Keratinocyte (primary cell): Measurements from ENCODE around the gene STX8. TPM values are rescaled to one million over a fixed set of nuclear protein-coding genes. Genes with fewer than 3 reads are reported as not detected.

Source experiments
- DNase-seq: peaks from one replicate; pipeline ENCODE4 v3.0.0-alpha.2; 2011; ENCODE audit warnings: low read depth, missing footprints, low spot score
- FAIRE-seq: peaks from 2 replicates; lab custom pipeline; 2011; peaks lifted over from hg19 to GRCh38; lab: Jason Lieb, UNC
- H2AFZ ChIP-seq: 2 replicates; pipeline ENCODE4 v1.6.0; 2012; ENCODE audit warnings: low read length, control low read depth, inconsistent platforms; ENCODE audit not compliant: control insufficient read depth
- H3K27ac ChIP-seq: 2 replicates; pipeline ENCODE4 v1.5.1; 2011; ENCODE audit warnings: low read length; ENCODE audit not compliant: control insufficient read depth, insufficient read depth
- H3K27me3 ChIP-seq: 3 replicates; pipeline ENCODE4 v1.6.0; 2011; ENCODE audit warnings: low read length; ENCODE audit not compliant: control insufficient read depth, insufficient read depth; ENCODE audit errors: extremely low read depth
- H3K36me3 ChIP-seq, 2 experiments: 2 replicates in 1 of 2; 3 replicates in 1 of 2; pipeline ENCODE4 v1.5.1; 2011; ENCODE audit warnings: low read length in 2 of 2, mild to moderate bottlenecking in 1 of 2; ENCODE audit not compliant: control insufficient read depth in 2 of 2, insufficient read depth in 2 of 2; ENCODE audit errors: extremely low read depth in 1 of 2
- H3K4me1 ChIP-seq: 3 replicates; pipeline ENCODE4 v1.5.1; 2011; ENCODE audit warnings: low read length; ENCODE audit not compliant: control insufficient read depth, insufficient read depth; ENCODE audit errors: extremely low read depth
- H3K4me2 ChIP-seq: 3 replicates; pipeline ENCODE4 v1.6.0; 2011; ENCODE audit warnings: low read depth, low read length; ENCODE audit not compliant: control insufficient read depth, insufficient read depth; ENCODE audit errors: extremely low read depth
- H3K4me3 ChIP-seq, 3 experiments: fragments of 200-600 bp in 1 of 3; sonication (generic) in 1 of 3; 2 replicates in 2 of 3; 3 replicates in 1 of 3; pipeline ENCODE4 v1.5.1; 2011 to 2016; ENCODE audit warnings: low read length in 3 of 3, mild to moderate bottlenecking in 3 of 3, control low read depth in 2 of 3, inconsistent platforms in 1 of 3, low read depth in 1 of 3, mixed read lengths in 1 of 3, mixed run types in 1 of 3, moderate library complexity in 1 of 3; ENCODE audit not compliant: control insufficient read depth in 2 of 3, insufficient read depth in 2 of 3; ENCODE audit errors: extremely low read depth in 1 of 3
- H3K79me2 ChIP-seq: 2 replicates; pipeline ENCODE4 v1.6.0; 2012; ENCODE audit warnings: low read length; ENCODE audit not compliant: control insufficient read depth, insufficient read depth
- H3K9ac ChIP-seq: 3 replicates; pipeline ENCODE4 v1.6.0; 2011; ENCODE audit warnings: low read length; ENCODE audit not compliant: control insufficient read depth, insufficient read depth; ENCODE audit errors: extremely low read depth
- H3K9me1 ChIP-seq: 3 replicates; pipeline ENCODE4 v1.6.0; 2011; ENCODE audit warnings: low read length; ENCODE audit not compliant: control insufficient read depth, insufficient read depth; ENCODE audit errors: extremely low read depth
- H3K9me3 ChIP-seq: 2 replicates; pipeline ENCODE4 v1.5.1; 2012; ENCODE audit warnings: low read depth, low read length; ENCODE audit not compliant: control insufficient read depth
- H4K20me1 ChIP-seq: 3 replicates; pipeline ENCODE4 v1.6.0; 2011; ENCODE audit warnings: low read length; ENCODE audit not compliant: control insufficient read depth, insufficient read depth; ENCODE audit errors: extremely low read depth
- CTCF ChIP-seq, 3 experiments: IDR thresholded peaks in 1 of 3; conservative IDR thresholded peaks in 1 of 3; optimal IDR thresholded peaks in 1 of 3; 2 replicates in 2 of 3; 3 replicates in 1 of 3; pipeline versions ENCODE3 to v1.5.1; 2011; ENCODE audit warnings: low read length in 3 of 3, mild to moderate bottlenecking in 3 of 3, moderate library complexity in 2 of 3, control low read depth in 1 of 3, inconsistent platforms in 1 of 3; ENCODE audit not compliant: insufficient read depth in 2 of 3; ENCODE audit errors: extremely low read depth in 1 of 3
- EZH2 ChIP-seq: IDR thresholded peaks from one replicate; pipeline ENCODE4 v1.6.1; 2012; ENCODE audit warnings: inconsistent platforms, mild to moderate bottlenecking, low read length, moderate library complexity
- dilution Hi-C: fragments of 300-500 bp; cut with MboI; formaldehyde crosslinking; loops from one replicate; pipeline ENCODE4 v1.7.0; 2020; ENCODE audit warnings: low sequenced_read_pairs; ENCODE audit not compliant: extremely low pct_ligation_motif_present
- polyA plus RNA-seq, 5 experiments: library from polyadenylated mRNA; depleted of rRNA in 3 of 5; stranded (reverse) in 3 of 5; stranded (forward) in 1 of 5; unstranded in 1 of 5; fragments of >200 nt; gene quantifications; 1 replicate in 1 of 5; 2 replicates in 3 of 5; 3 replicates in 1 of 5; pipeline versions ENCODE4 v1.2.1 to v1.2.3, GENCODE V29; 2011 to 2012; ENCODE audit warnings: missing spikeins in 2 of 5, low read depth in 1 of 5, low replicate concordance in 1 of 5

Gene STX8
- polyA plus RNA-seq, 1 donor (not counting 4 experiments of a cell fraction or from before 2014, with no cell fraction given), result 90.3 TPM

- DNase-seq (no peak), FAIRE-seq (no peak)
- Histone ChIP-seq H3K36me3 (no peaks in the 10 kb centered on the region), H3K27me3 (no peaks in the 10 kb centered on the region), H4K20me1 (no peaks in the 10 kb centered on the region), H2AFZ (no peak overlapping the region), H3K4me1 (no peaks in the 10 kb centered on the region), H3K27ac (no peak overlapping the region), H3K4me2 (no peak overlapping the region), H3K9ac (no peak overlapping the region), H3K9me3 (peaks cover 3% of the 10 kb centered on the region), H3K9me1 (no peaks in the 10 kb centered on the region), H3K79me2 (no peaks in the 10 kb centered on the region), H3K4me3 (no peak overlapping the region)
- TF ChIP-seq EZH2 (no peak), CTCF (optimal IDR thresholded peaks at IDR 0.05 in 1 of 3, IDR thresholded peaks at IDR 0.05 in 1 of 3, conservative IDR thresholded peaks at IDR 0.05 in 1 of 3; ENCODE audit: extremely low read depth in 1 of 3, insufficient read depth in 2 of 3, low read length in 3 of 3) (no peak)
- dilution Hi-C loops, result no loop called here
Measured at GRCh38 chr17:9228408-9229159, 347.0 kb downstream of the STX8 start.

- no peak overlapping the region for H3K27ac ChIP-seq
- no peaks in the 10 kb centered on the region for H3K27me3 ChIP-seq
- FAIRE-seq (no peak), DNase-seq (no peak)
- TF ChIP-seq EZH2 (no peak), CTCF (optimal IDR thresholded peaks at IDR 0.05 in 1 of 3, IDR thresholded peaks at IDR 0.05 in 1 of 3, conservative IDR thresholded peaks at IDR 0.05 in 1 of 3; ENCODE audit: extremely low read depth in 1 of 3, insufficient read depth in 2 of 3, low read length in 3 of 3) (no peak)
- no peaks in the 10 kb centered on the region for H3K36me3 ChIP-seq
- peaks cover 3% of the 10 kb centered on the region for H3K9me3 ChIP-seq
- H3K4me2 ChIP-seq, result no peak overlapping the region
- dilution Hi-C loops, result no loop called here
- no peaks in the 10 kb centered on the region for H3K9me1 ChIP-seq
- no peak overlapping the region for H3K4me3 ChIP-seq
- H2AFZ ChIP-seq, result no peak overlapping the region
- H3K9ac ChIP-seq, result no peak overlapping the region
- no peaks in the 10 kb centered on the region for H3K79me2 ChIP-seq
- H3K4me1 ChIP-seq, result no peaks in the 10 kb centered on the region
- H4K20me1 ChIP-seq, result no peaks in the 10 kb centered on the region
Measured at GRCh38 chr17:9227819-9228407, 347.7 kb downstream of the STX8 start.
